CD14-positive monocyte (primary cell): ENCODE measurements around the gene FHL5. TPM values are rescaled to one million over a fixed set of nuclear protein-coding genes. Genes with fewer than 3 reads are reported as not detected.

Source experiments
- DNase-seq, 3 donors: peaks; one replicate each; pipeline ENCODE4 v3.0.0-alpha.2; 2011 to 2022
- H2AFZ ChIP-seq: 2 replicates; pipeline ENCODE4 v1.6.0; 2012; ENCODE audit warnings: mild to moderate bottlenecking, low read depth, low read length, inconsistent platforms; ENCODE audit not compliant: insufficient read depth, poor library complexity, severe bottlenecking
- H3K27ac ChIP-seq, 2 donors: 1 replicate in 1 of 2; 2 replicates in 1 of 2; pipeline ENCODE4 v1.5.1; 2012 to 2013; ENCODE audit warnings: low read length in 2 of 2, control low read depth in 1 of 2, inconsistent platforms in 1 of 2, low read depth in 1 of 2, mild to moderate bottlenecking in 1 of 2
- H3K27me3 ChIP-seq, 2 donors: one replicate each; pipeline versions ENCODE4 v1.6.0 to v1.6.1; 2011 to 2013; ENCODE audit warnings: low read length in 2 of 2; ENCODE audit not compliant: control insufficient read depth in 2 of 2, insufficient read depth in 2 of 2
- H3K36me3 ChIP-seq, 2 donors: replicated peaks in 1 of 2; 1 replicate in 1 of 2; 2 replicates in 1 of 2; pipeline versions ENCODE4 v1.5.1 to v1.6.1; 2012 to 2013; ENCODE audit warnings: low read length in 2 of 2, control low read depth in 1 of 2, inconsistent platforms in 1 of 2, mild to moderate bottlenecking in 1 of 2; ENCODE audit not compliant: insufficient read depth in 2 of 2, control insufficient read depth in 1 of 2
- H3K4me1 ChIP-seq, 2 donors: 1 replicate in 1 of 2; 2 replicates in 1 of 2; pipeline versions ENCODE4 v1.5.1 to v1.6.1; 2012 to 2013; ENCODE audit warnings: low read length in 2 of 2, control low read depth in 1 of 2, inconsistent platforms in 1 of 2, mild to moderate bottlenecking in 1 of 2, moderate library complexity in 1 of 2; ENCODE audit not compliant: insufficient read depth in 2 of 2, control insufficient read depth in 1 of 2
- H3K4me2 ChIP-seq: replicated peaks from 2 replicates; pipeline ENCODE3; 2012; ENCODE audit warnings: low read length, moderate library complexity, mild to moderate bottlenecking; ENCODE audit not compliant: poor library complexity, severe bottlenecking; ENCODE audit errors: extremely low read depth
- H3K4me3 ChIP-seq, 3 experiments: fragments of 200-600 bp in 1 of 3; sonication (generic) in 1 of 3; replicated peaks in 1 of 3; 1 replicate in 2 of 3; 2 replicates in 1 of 3; pipeline ENCODE4 v1.5.1; 2011 to 2013; ENCODE audit warnings: low read length in 3 of 3, mild to moderate bottlenecking in 3 of 3, control low read depth in 2 of 3, low read depth in 2 of 3, inconsistent platforms in 1 of 3, moderate library complexity in 1 of 3
- H3K79me2 ChIP-seq: 2 replicates; pipeline ENCODE4 v1.6.0; 2012; ENCODE audit warnings: mild to moderate bottlenecking, control low read depth, inconsistent platforms, low read length, moderate library complexity; ENCODE audit not compliant: insufficient read depth
- H3K9ac ChIP-seq: 2 replicates; pipeline ENCODE4 v1.6.0; 2017; ENCODE audit warnings: low read length, mild to moderate bottlenecking; ENCODE audit not compliant: insufficient read depth, poor library complexity, severe bottlenecking
- H3K9me3 ChIP-seq, 2 donors: replicated peaks in 1 of 2; 1 replicate in 1 of 2; 2 replicates in 1 of 2; pipeline versions ENCODE4 v1.5.1 to v1.6.1; 2012 to 2013; ENCODE audit warnings: low read length in 2 of 2, control low read depth in 1 of 2; ENCODE audit not compliant: control insufficient read depth in 1 of 2, insufficient read depth in 1 of 2
- H4K20me1 ChIP-seq: 2 replicates; pipeline ENCODE4 v1.6.0; 2012; ENCODE audit warnings: mild to moderate bottlenecking, low read length, control low read depth, moderate library complexity; ENCODE audit not compliant: insufficient read depth
- H3K27ac Mint-ChIP-seq, 7 donors: one replicate each; pipeline ENCODE4 v1.8.0; 2020; ENCODE audit warnings: mild to moderate bottlenecking in 7 of 7, mixed read lengths in 7 of 7, moderate library complexity in 6 of 7, inconsistent platforms in 2 of 7
- H3K27me3 Mint-ChIP-seq, 3 donors: one replicate each; pipeline ENCODE4 v1.8.0; 2021 to 2022; ENCODE audit warnings: low read depth in 3 of 3, mild to moderate bottlenecking in 3 of 3, mixed read lengths in 3 of 3, moderate library complexity in 3 of 3, inconsistent platforms in 1 of 3
- H3K36me3 Mint-ChIP-seq, 2 donors: one replicate each; pipeline ENCODE4 v1.8.0; 2020; ENCODE audit warnings: mixed read lengths in 2 of 2, inconsistent platforms in 1 of 2, mild to moderate bottlenecking in 1 of 2
- H3K4me1 Mint-ChIP-seq: one replicate; pipeline ENCODE4 v1.8.0; 2020; ENCODE audit warnings: mild to moderate bottlenecking, mixed read lengths
- H3K4me3 Mint-ChIP-seq, 2 donors: one replicate each; pipeline ENCODE4 v1.8.0; 2020; ENCODE audit warnings: mild to moderate bottlenecking in 2 of 2, mixed read lengths in 2 of 2, moderate library complexity in 1 of 2
- H3K9me3 Mint-ChIP-seq, 7 donors: one replicate each; pipeline ENCODE4 v1.8.0; 2020 to 2022; ENCODE audit warnings: mixed read lengths in 7 of 7, mild to moderate bottlenecking in 6 of 7, moderate library complexity in 6 of 7, inconsistent platforms in 2 of 7
- WGBS: methylation state at CpG from one replicate; pipeline ENCODE4 v1.1.5; 2013; ENCODE audit warnings: missing lambda C conversion rate; ENCODE audit not compliant: insufficient coverage; 5-methylcytosine and 5-hydroxymethylcytosine counted together
- intact Hi-C, 2 donors: fragments of 100-400 bp; cut with micrococcal nuclease; formaldehyde crosslinking; loops; one replicate each; pipeline versions ENCODE4 v1.15.0 to v1.15.1; 2023
- polyA plus RNA-seq, 3 donors: library from polyadenylated mRNA; depleted of rRNA in 1 of 3; unstranded in 2 of 3; stranded (reverse) in 1 of 3; fragments of 300-500 nt in 2 of 3; fragments of >200 nt in 1 of 3; fragmentation: Illumina TruSeq in 2 of 3; gene quantifications; 1 replicate in 2 of 3; 2 replicates in 1 of 3; pipeline ENCODE4 v1.2.3, GENCODE V29; 2012 to 2021
- TF ChIP-seq, protein P1 (sequence below): fragments of 200-600 bp; IDR thresholded peaks from one replicate; pipeline ENCODE4 v1.8.0; 2022; ENCODE audit warnings: antibody characterized with exemption, mild to moderate bottlenecking

FHL5 gene
- polyA plus RNA-seq, 3 donors = not detected

GRCh38 chr6:96571551-96571950, 8.6 kb downstream of the FHL5 start:
- TF ChIP-seq, protein P1, sequence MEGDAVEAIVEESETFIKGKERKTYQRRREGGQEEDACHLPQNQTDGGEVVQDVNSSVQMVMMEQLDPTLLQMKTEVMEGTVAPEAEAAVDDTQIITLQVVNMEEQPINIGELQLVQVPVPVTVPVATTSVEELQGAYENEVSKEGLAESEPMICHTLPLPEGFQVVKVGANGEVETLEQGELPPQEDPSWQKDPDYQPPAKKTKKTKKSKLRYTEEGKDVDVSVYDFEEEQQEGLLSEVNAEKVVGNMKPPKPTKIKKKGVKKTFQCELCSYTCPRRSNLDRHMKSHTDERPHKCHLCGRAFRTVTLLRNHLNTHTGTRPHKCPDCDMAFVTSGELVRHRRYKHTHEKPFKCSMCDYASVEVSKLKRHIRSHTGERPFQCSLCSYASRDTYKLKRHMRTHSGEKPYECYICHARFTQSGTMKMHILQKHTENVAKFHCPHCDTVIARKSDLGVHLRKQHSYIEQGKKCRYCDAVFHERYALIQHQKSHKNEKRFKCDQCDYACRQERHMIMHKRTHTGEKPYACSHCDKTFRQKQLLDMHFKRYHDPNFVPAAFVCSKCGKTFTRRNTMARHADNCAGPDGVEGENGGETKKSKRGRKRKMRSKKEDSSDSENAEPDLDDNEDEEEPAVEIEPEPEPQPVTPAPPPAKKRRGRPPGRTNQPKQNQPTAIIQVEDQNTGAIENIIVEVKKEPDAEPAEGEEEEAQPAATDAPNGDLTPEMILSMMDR = no peak
- H3K4me3 Mint-ChIP-seq = no peak overlapping the region
- Histone ChIP-seq H3K9me3 (peaks cover 13 to 22% of the 10 kb centered on the region in 2 donors), H3K4me2 (no peak overlapping the region), H3K9ac (no peak overlapping the region), H3K36me3 (no peaks in the 10 kb centered on the region), H3K27ac (no peak overlapping the region), H3K4me3 (no peak overlapping the region), H3K27me3 (no peaks in the 10 kb centered on the region), H4K20me1 (no peaks in the 10 kb centered on the region), H2AFZ (no peak overlapping the region), H3K79me2 (no peaks in the 10 kb centered on the region), H3K4me1 (no peaks in the 10 kb centered on the region)
- H3K4me1 Mint-ChIP-seq = no peaks in the 10 kb centered on the region
- DNase-seq = no peak
- intact Hi-C loops = no loop called here
- peaks cover 13 to 23% (median 20%) of the 10 kb centered on the region in 7 donors for H3K9me3 Mint-ChIP-seq
- no peak overlapping the region for H3K27ac Mint-ChIP-seq
- H3K36me3 Mint-ChIP-seq = no peaks in the 10 kb centered on the region
- H3K27me3 Mint-ChIP-seq = peaks cover 0 to 2% (median 2%) of the 10 kb centered on the region in 3 donors

GRCh38 chr6:96575359-96575758, 12.4 kb downstream of the FHL5 start:
- H4K20me1 ChIP-seq = no peaks in the 10 kb centered on the region
- Mint-ChIP-seq H3K27ac (no peak overlapping the region), H3K36me3 (no peaks in the 10 kb centered on the region), H3K27me3 (peaks cover 0 to 2% (median 0%) of the 10 kb centered on the region in 3 donors), H3K4me1 (no peaks in the 10 kb centered on the region), H3K9me3 (peaks cover 10 to 16% (median 13%) of the 10 kb centered on the region in 7 donors), H3K4me3 (no peak overlapping the region)
- H3K27me3 ChIP-seq = no peaks in the 10 kb centered on the region
- H3K4me1 ChIP-seq = no peaks in the 10 kb centered on the region
- H3K79me2 ChIP-seq = no peaks in the 10 kb centered on the region
- H2AFZ ChIP-seq = no peak overlapping the region
- no peaks in the 10 kb centered on the region for H3K36me3 ChIP-seq
- no peak overlapping the region for H3K9ac ChIP-seq
- TF ChIP-seq, protein P1 = no peak
- H3K4me2 ChIP-seq = no peak overlapping the region
- H3K27ac ChIP-seq = no peak overlapping the region
- no peak for DNase-seq
- 100% methylated on average over 1 of the region's 3 CpGs for WGBS
- no peak overlapping the region for H3K4me3 ChIP-seq
- intact Hi-C loops = no loop called here
- peaks cover 12 to 13% of the 10 kb centered on the region in 2 donors for H3K9me3 ChIP-seq
